Transverse colon (tissue), 4 donors: Measurements from ENCODE around the gene NR2F6. TPM values are rescaled to one million over a fixed set of nuclear protein-coding genes. Genes with fewer than 3 reads are reported as not detected.
"Not testable (repeated sequence)": the region's sequence is repeated elsewhere in the genome, so short reads cannot be mapped to it uniquely, and the experiment has no call there.

Experiments used
- DNase-seq: peaks from one replicate; pipeline ENCODE4 v3.0.0-alpha.2; 2019
- H3K27ac ChIP-seq, 4 donors: fragments of 200-600 bp; sonication (generic); 2 replicates each; pipeline ENCODE4 v1.5.1; 2016 to 2018; ENCODE audit warnings: inconsistent platforms in 4 of 4
- H3K27me3 ChIP-seq: fragments of 200-600 bp; sonication (generic); 2 replicates; pipeline ENCODE4 v1.5.1; 2017; ENCODE audit warnings: inconsistent platforms
- H3K36me3 ChIP-seq, 4 donors: fragments of 200-600 bp; sonication (generic); 2 replicates each; pipeline ENCODE4 v1.5.1; 2017 to 2019; ENCODE audit warnings: inconsistent platforms in 4 of 4
- H3K4me1 ChIP-seq, 4 donors: fragments of 200-600 bp; sonication (generic); 2 replicates each; pipeline ENCODE4 v1.5.1; 2017 to 2020; ENCODE audit warnings: inconsistent platforms in 4 of 4
- H3K4me3 ChIP-seq, 4 donors: fragments of 200-600 bp; sonication (generic); 1 replicate in 1 of 4; 2 replicates in 3 of 4; pipeline versions ENCODE4 v1.5.1 to v1.6.1; 2017 to 2019; ENCODE audit warnings: inconsistent platforms in 4 of 4
- H3K9me3 ChIP-seq, 2 donors: fragments of 200-600 bp; sonication (generic); 2 replicates each; pipeline ENCODE4 v1.5.1; 2017 to 2019; ENCODE audit warnings: inconsistent platforms in 2 of 2
- EP300 ChIP-seq: sonication (generic); formaldehyde crosslinking; IDR thresholded peaks from one replicate; pipeline ENCODE4 v1.6.1; 2017; ENCODE audit warnings: antibody characterized with exemption, low read depth
- POLR2A ChIP-seq: fragments of 450-650 bp; IDR thresholded peaks from one replicate; pipeline ENCODE4 v1.6.1; 2016; ENCODE audit warnings: antibody characterized with exemption, mild to moderate bottlenecking, moderate library complexity
- POLR2AphosphoS5 ChIP-seq, 3 donors: sonication (generic); formaldehyde crosslinking; IDR thresholded peaks; one replicate each; pipeline ENCODE4 v1.6.1; 2016; ENCODE audit warnings: antibody characterized with exemption in 3 of 3
- WGBS, 2 donors: methylation state at CpG; one replicate each; pipeline ENCODE4 v1.1.5; 2018; ENCODE audit warnings: low coverage in 1 of 2; 5-methylcytosine and 5-hydroxymethylcytosine counted together
- in situ Hi-C, 4 donors: fragments of 200-750 bp; cut with MboI; loops; one replicate each; pipeline versions ENCODE4 v1.15.0 to v1.15.1; 2017; ENCODE audit warnings: low sequenced_read_pairs in 3 of 4, low pct_ligation_motif_present in 1 of 4, low pct_unique_long_range_greater_than_20kb in 1 of 4
- intact Hi-C: fragments of 100-400 bp; cut with DNase I; formaldehyde crosslinking; loops from one replicate; pipeline ENCODE4 v1.15.1; 2023; ENCODE audit warnings: low total_unique reads
- total RNA-seq, 4 donors: library from RNA; depleted of rRNA; stranded (reverse); fragments of >200 nt; gene quantifications; one replicate each; pipeline ENCODE4 v1.1.0, GENCODE V29; 2016
- TF ChIP-seq, protein P1 (sequence below), 5 experiments: fragments of 200-600 bp in 3 of 5; fragments of 450-650 bp in 2 of 5; sonication (generic) in 3 of 5; IDR thresholded peaks; 1 replicate in 2 of 5; 2 replicates in 3 of 5; pipeline ENCODE4 v1.5.1; 2016 to 2017; ENCODE audit warnings: antibody characterized with exemption in 5 of 5, inconsistent platforms in 3 of 5, mild to moderate bottlenecking in 2 of 5, moderate library complexity in 1 of 5

NR2F6 gene
- total RNA-seq, 4 donors from 2014 or later, result 156 to 362 (median 206) TPM

DNA sequence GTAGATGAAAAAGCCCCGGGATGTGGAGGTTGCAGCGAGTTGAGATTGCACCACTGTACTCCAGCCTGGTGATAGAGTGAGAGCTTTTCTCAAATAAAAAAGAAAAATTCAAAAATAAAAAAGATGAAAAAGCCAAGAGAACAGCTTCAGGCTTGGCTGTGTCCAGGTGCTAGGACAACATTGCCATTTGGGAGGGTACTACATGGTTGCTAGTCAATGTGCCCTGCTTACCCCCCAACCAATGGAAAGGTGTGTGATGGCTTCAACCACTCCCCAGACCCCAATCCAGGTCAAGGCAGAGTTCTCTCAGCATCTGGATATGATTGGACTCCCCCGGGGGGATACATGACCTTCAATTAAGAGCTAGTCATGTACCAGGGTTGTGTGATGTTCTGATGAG lies 33.7 kb upstream of the NR2F6 start:
- no peaks in the 10 kb centered on the region for H3K9me3 ChIP-seq
- no peak overlapping the region for H3K27ac ChIP-seq
- H3K4me3 ChIP-seq, result no peak overlapping the region
- peaks cover 12 to 18% (median 16%) of the 10 kb centered on the region in 4 donors for H3K4me1 ChIP-seq
- no peak for DNase-seq
- peaks cover 0 to 14% (median 6%) of the 10 kb centered on the region in 4 donors for H3K36me3 ChIP-seq
- intact Hi-C loops (loop anchor here (1.0 kb wide), 1 partner anchor 216 kb away; no protein-coding TSS in a partner anchor), in situ Hi-C loops (loop anchor here in 2 of 4 donors (25.0 kb wide), 2 partner anchors 217 to 517 kb away; no protein-coding TSS in a partner anchor)
- WGBS, 2 donors, result 75 to 100% methylated on average over 2 to 3 of the region's 3 CpGs
- peaks cover 14% of the 10 kb centered on the region for H3K27me3 ChIP-seq
- TF ChIP-seq POLR2A (no peak), EP300 (no peak), POLR2AphosphoS5 (IDR thresholded peaks at IDR 0.05) (no peak)
- TF ChIP-seq, protein P1, sequence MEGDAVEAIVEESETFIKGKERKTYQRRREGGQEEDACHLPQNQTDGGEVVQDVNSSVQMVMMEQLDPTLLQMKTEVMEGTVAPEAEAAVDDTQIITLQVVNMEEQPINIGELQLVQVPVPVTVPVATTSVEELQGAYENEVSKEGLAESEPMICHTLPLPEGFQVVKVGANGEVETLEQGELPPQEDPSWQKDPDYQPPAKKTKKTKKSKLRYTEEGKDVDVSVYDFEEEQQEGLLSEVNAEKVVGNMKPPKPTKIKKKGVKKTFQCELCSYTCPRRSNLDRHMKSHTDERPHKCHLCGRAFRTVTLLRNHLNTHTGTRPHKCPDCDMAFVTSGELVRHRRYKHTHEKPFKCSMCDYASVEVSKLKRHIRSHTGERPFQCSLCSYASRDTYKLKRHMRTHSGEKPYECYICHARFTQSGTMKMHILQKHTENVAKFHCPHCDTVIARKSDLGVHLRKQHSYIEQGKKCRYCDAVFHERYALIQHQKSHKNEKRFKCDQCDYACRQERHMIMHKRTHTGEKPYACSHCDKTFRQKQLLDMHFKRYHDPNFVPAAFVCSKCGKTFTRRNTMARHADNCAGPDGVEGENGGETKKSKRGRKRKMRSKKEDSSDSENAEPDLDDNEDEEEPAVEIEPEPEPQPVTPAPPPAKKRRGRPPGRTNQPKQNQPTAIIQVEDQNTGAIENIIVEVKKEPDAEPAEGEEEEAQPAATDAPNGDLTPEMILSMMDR (IDR thresholded peaks at IDR 0.05), result no peak

DNA sequence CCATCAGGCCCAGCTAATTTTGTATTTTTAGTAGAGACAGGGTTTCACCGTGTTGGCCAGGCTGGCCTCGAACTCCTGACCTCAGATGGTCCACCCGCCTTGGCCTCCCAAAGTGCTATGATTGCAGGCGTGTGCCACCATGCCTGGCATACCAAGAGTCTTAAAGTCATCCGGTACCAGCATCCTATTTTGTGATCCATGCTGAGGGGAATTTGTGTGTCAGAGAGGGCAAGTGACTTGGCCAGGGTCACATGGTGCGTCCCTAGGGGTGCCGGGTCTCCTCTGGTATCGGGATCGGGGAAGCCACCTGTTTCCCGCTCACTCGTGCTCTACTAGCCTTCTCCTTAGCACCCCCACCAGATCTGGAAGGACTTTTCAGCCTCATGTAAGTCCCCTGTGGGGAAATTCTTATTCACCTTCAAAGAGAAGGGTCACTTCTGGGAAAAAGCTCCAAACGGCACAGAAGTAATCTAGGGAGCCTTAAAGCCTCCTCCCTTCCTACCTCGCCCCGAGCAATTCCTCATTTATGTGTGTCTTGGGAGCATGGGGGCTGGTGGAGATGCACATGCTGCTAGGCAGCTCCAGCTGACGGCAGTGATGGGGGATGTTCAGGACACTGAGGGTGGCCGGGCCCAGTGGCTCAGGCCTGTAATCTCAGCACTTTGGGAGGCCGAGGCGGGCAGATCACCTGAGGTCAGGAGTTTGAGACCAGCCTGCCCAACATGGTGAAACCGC lies 29.9 kb upstream of the NR2F6 start:
- H3K27ac ChIP-seq, result no peak overlapping the region
- H3K4me3 ChIP-seq, result no peak overlapping the region
- DNase-seq, result no peak
- WGBS, 2 donors, result 96 to 97% methylated on average over 7 to 19 of the region's 19 CpGs
- in situ Hi-C loops (loop anchor here in 2 of 4 donors (25.0 kb wide), 2 partner anchors 213 to 513 kb away; no protein-coding TSS in a partner anchor), intact Hi-C loops (no loop called here)
- H3K4me1 ChIP-seq, result no peaks in the 10 kb centered on the region
- no peak for TF ChIP-seq EP300
- no peak for TF ChIP-seq POLR2A
- TF ChIP-seq POLR2AphosphoS5 (IDR thresholded peaks at IDR 0.05), result no peak
- TF ChIP-seq, protein P1 (IDR thresholded peaks at IDR 0.05), result no peak
- H3K27me3 ChIP-seq, result no peaks in the 10 kb centered on the region
- H3K9me3 ChIP-seq, result no peaks in the 10 kb centered on the region
- peaks cover 0 to 39% (median 9%) of the 10 kb centered on the region in 4 donors for H3K36me3 ChIP-seq

DNA sequence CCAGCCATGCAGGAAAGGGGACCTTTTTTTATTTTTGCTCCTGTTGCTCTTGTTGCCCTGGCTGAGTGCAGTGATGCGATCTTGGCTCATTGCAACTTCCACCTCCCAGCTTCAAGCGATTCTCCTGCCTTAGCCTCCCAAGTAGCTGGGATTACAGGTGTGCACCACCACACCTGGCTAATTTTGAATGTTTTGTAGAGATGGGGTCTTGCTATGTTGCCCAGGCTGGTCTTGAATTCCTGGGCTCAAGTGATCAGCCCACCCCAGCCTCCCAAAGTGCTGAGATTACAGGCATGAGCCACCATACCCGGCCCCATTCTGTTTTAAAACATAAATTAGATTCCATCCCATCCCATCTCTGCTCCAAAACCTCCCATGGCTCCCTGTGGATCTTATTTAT lies 29.2 kb upstream of the NR2F6 start:
- H3K27me3 ChIP-seq, DNase-seq, H3K4me1 ChIP-seq, H3K9me3 ChIP-seq, H3K27ac ChIP-seq, H3K4me3 ChIP-seq, intact Hi-C loops: not testable (repeated sequence)
- 92 to 95% methylated on average over 3 of the region's 3 CpGs for WGBS, 2 donors
- in situ Hi-C loops, result loop anchor here in 2 of 4 donors (25.0 kb wide), 2 partner anchors 213 to 513 kb away; no protein-coding TSS in a partner anchor
- peaks cover 0 to 39% (median 9%) of the 10 kb centered on the region in 4 donors for H3K36me3 ChIP-seq

DNA sequence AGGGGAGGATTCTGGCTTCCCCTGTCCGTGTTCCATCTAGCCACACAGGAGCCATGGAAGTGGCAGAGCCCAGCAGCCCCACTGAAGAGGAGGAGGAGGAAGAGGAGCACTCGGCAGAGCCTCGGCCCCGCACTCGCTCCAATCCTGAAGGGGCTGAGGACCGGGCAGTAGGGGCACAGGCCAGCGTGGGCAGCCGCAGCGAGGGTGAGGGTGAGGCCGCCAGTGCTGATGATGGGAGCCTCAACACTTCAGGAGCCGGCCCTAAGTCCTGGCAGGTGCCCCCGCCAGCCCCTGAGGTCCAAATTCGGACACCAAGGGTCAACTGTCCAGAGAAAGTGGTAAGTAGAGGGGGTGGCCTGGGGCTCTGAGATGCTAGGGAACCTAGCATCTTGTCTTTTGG lies 23.0 kb upstream of the NR2F6 start:
- H3K36me3 ChIP-seq, result peaks cover 0 to 26% (median 3%) of the 10 kb centered on the region in 4 donors
- WGBS, 2 donors, result 91% methylated on average over 13 of the region's 13 CpGs; no CpG with 5 or more reads in 1 of the 2 donors
- no peak for DNase-seq
- peaks cover 8 to 18% (median 12%) of the 10 kb centered on the region in 4 donors for H3K4me1 ChIP-seq
- in situ Hi-C loops, result no loop called here
- H3K4me3 ChIP-seq, result no peak overlapping the region
- H3K9me3 ChIP-seq, result no peaks in the 10 kb centered on the region
- no peak overlapping the region for H3K27ac ChIP-seq
- H3K27me3 ChIP-seq, result no peaks in the 10 kb centered on the region
- no peak for TF ChIP-seq EP300
- intact Hi-C loops, result no loop called here

DNA sequence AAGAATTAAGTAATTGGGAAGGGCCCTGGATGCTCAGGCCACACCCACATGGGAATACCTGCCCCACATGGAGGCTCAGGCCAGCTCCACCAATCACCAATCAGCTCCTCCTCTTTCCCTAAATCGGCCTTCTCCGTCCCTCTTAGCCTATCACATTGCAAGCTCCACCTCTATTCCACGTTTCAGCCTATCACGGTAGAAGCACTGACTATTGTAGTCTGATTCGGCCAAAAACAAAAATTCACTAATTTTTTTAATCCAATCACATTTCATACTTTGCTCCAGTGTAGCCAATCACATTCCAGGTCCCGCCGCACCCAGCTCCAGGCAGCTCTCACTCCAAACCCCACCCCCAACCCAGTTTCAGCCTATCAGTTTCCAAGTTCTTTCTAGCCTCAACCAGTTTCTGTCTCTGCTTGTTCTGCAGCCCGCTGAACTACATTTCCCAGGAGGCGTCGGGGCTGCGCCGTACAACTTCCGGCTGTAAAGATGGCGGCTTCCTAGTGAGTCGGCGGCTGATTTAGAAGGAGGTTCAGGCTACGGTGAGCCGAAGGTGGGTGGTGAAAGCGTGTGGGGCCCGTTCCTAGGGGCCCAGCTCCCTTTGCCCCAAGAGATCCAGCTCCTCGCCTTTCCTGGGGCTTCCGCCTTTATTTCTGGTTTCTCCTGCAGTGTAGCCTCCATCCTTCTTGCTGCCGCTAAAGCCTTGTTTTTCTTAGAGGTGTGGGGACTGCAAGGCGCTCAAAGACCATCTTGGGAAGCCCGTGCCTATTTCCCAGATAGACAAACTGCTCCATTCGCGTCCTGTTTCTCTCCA lies 21.5 kb upstream of the NR2F6 start, which contains the start of gene BABAM1:
BABAM1 (plus strand) TSS at position 469 of the 814 bp plus-strand sequence. CDS start 1,364 bp downstream, outside the sequence.
- intact Hi-C loops, result no loop called here
- in situ Hi-C loops, result no loop called here
- peaks cover 8 to 18% (median 12%) of the 10 kb centered on the region in 4 donors for H3K4me1 ChIP-seq
- H3K36me3 ChIP-seq, result peaks cover 0 to 13% (median 3%) of the 10 kb centered on the region in 4 donors
- H3K4me3 ChIP-seq, result peak within 1 kb of the TSS; percentile 63 to 94 (median 82)
- TF ChIP-seq, protein P1 (IDR thresholded peaks at IDR 0.05), result no peak
- no peak for TF ChIP-seq EP300
- TF ChIP-seq POLR2A, result peak; percentile 32
- TF ChIP-seq POLR2AphosphoS5 (IDR thresholded peaks at IDR 0.05), result peak; percentile 59 to 63 (median 62)
- no peaks in the 10 kb centered on the region for H3K9me3 ChIP-seq
- peak within 1 kb of the TSS; percentile 82 to 86 (median 84) for H3K27ac ChIP-seq
- WGBS, 2 donors, result 1 to 4% methylated on average over 9 to 27 of the region's 27 CpGs
- no peaks in the 10 kb centered on the region for H3K27me3 ChIP-seq
- DNase-seq, result peak; percentile 97
